PC-9 (cell line): Measurements from ENCODE around the gene NT5DC4. TPM values are rescaled to one million over a fixed set of nuclear protein-coding genes. Genes with fewer than 3 reads are reported as not detected.

Experiments used
- BruUV-seq: library from RNA; stranded (reverse); fragments of 400-500 nt; replicated peaks from 2 replicates; lab custom pipeline; 2021; lab: Mats Ljungman, UMichigan
- CTCF ChIA-PET: fragments of 300-600 bp; sonication (Branson Sonifier 250); formaldehyde crosslinking; loops from one replicate; lab custom pipeline; 2022; ENCODE audit warnings: antibody characterized with exemption; lab: Charles Lee
- POLR2A ChIA-PET: fragments of 300-600 bp; sonication (Branson Sonifier 250); formaldehyde crosslinking; loops from one replicate; lab custom pipeline; 2022; ENCODE audit warnings: antibody characterized with exemption; ENCODE audit not compliant: unreplicated experiment; lab: Charles Lee
- DNase-seq, 2 experiments: peaks; one replicate each; pipeline versions ENCODE4 v3.0.0 to v3.0.0-alpha.2; 2015 to 2022; ENCODE audit warnings: mixed read lengths in 1 of 2
- H2AFZ ChIP-seq: fragments of 200-600 bp; sonication (generic); 2 replicates; pipeline ENCODE4 v1.8.1; 2017; ENCODE audit warnings: antibody characterized with exemption
- H3F3A ChIP-seq: fragments of 200-600 bp; sonication (generic); 2 replicates; pipeline ENCODE4 v1.8.1; 2017; ENCODE audit warnings: antibody characterized with exemption, mild to moderate bottlenecking, low read depth; ENCODE audit not compliant: insufficient read depth
- H3K27ac ChIP-seq: fragments of 200-600 bp; sonication (generic); 2 replicates; pipeline ENCODE4 v1.6.1; 2016; ENCODE audit warnings: mixed run types
- H3K27me3 ChIP-seq: fragments of 200-600 bp; sonication (generic); 2 replicates; pipeline ENCODE4 v1.6.1; 2016; ENCODE audit warnings: low read depth, mixed run types; ENCODE audit not compliant: insufficient read depth
- H3K36me3 ChIP-seq: fragments of 200-600 bp; sonication (generic); 2 replicates; pipeline ENCODE4 v1.6.1; 2016; ENCODE audit warnings: low read depth, mixed run types
- H3K4me1 ChIP-seq: fragments of 200-600 bp; sonication (generic); replicated peaks from 2 replicates; pipeline ENCODE4 v1.6.1; 2016; ENCODE audit warnings: mixed run types; ENCODE audit not compliant: insufficient read depth
- H3K4me2 ChIP-seq: fragments of 200-600 bp; sonication (generic); 2 replicates; pipeline ENCODE4 v1.6.1; 2017; ENCODE audit warnings: mixed run types
- H3K4me3 ChIP-seq: fragments of 200-600 bp; sonication (generic); 2 replicates; pipeline ENCODE4 v1.6.1; 2016; ENCODE audit warnings: mixed run types
- H3K79me2 ChIP-seq: fragments of 200-600 bp; sonication (generic); 2 replicates; pipeline ENCODE4 v1.6.1; 2017; ENCODE audit warnings: low read depth, mixed run types
- H3K9me2 ChIP-seq: fragments of 200-600 bp; sonication (generic); 2 replicates; pipeline ENCODE4 v1.8.1; 2017; ENCODE audit warnings: mild to moderate bottlenecking; ENCODE audit not compliant: insufficient read depth
- H3K9me3 ChIP-seq: fragments of 200-600 bp; sonication (generic); 2 replicates; pipeline ENCODE4 v1.8.1; 2016; ENCODE audit warnings: low read depth; ENCODE audit not compliant: insufficient read depth
- H4K20me1 ChIP-seq: fragments of 200-600 bp; sonication (generic); 2 replicates; pipeline ENCODE4 v1.8.1; 2017; ENCODE audit not compliant: insufficient read depth
- EZH2 ChIP-seq: fragments of 200-600 bp; sonication (generic); IDR thresholded peaks from 2 replicates; pipeline ENCODE4 v1.8.0; 2017; ENCODE audit warnings: antibody characterized with exemption, low read depth
- intact Hi-C: fragments of 100-400 bp; cut with micrococcal nuclease; formaldehyde crosslinking; loops from one replicate; pipeline ENCODE4 v1.10.0; 2022; ENCODE audit not compliant: unreplicated experiment
- total RNA-seq: library from RNA; stranded (reverse); gene quantifications from 2 replicates; pipeline ENCODE4 v1.2.3, GENCODE V29; 2021
- TF ChIP-seq, protein P1 (sequence below): fragments of 200-600 bp; sonication (generic); conservative IDR thresholded peaks from 2 replicates; pipeline ENCODE4 v1.6.1; 2017; ENCODE audit warnings: mixed run types, antibody characterized with exemption, mild to moderate bottlenecking, moderate library complexity

The NT5DC4 gene
- total RNA-seq, 1 experiment from 2014 or later, result 6.1 TPM

DNA sequence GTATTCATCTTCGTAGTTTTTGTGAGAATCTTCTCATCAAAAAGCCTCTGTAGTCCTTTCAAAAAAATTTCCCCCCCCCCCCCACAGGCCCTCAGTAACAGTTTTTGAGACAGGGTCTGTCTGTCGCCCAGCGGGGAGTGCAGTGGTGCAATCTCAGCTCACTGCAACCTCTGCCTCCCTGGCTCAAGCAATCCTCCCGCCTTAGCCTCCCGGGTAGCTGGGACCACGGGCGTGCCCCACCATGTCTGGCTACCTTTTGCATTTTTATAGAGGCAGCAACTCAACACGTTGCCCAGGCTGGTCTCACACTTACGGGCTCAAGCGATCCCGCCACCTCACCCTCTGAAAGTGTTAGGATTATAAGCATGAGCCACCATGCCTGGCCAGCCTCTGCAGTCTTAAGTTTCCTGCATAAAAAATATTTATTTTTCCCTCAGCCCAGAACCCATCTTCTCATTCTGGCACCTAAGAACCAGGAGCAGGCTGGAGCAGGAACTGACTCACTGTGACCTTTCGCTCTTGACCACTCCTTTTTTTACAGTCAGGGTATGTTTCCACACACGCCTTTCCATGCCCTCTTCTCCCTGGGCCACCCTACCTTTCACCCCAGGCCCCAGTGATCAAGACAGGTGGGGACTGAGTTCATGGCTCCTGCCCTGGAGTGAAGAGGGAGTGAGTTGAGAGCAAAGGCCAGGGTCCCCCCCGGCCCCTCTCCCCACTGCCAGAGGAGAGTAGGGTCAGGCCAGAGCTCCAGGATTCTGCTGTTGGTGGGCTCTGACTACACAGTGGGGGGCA, 32.5 kb upstream of the NT5DC4 start:
- BruUV-seq, result no TSS peak
- H3K4me1 ChIP-seq, result peaks cover 67% of the 10 kb centered on the region
- TF ChIP-seq, protein P1, sequence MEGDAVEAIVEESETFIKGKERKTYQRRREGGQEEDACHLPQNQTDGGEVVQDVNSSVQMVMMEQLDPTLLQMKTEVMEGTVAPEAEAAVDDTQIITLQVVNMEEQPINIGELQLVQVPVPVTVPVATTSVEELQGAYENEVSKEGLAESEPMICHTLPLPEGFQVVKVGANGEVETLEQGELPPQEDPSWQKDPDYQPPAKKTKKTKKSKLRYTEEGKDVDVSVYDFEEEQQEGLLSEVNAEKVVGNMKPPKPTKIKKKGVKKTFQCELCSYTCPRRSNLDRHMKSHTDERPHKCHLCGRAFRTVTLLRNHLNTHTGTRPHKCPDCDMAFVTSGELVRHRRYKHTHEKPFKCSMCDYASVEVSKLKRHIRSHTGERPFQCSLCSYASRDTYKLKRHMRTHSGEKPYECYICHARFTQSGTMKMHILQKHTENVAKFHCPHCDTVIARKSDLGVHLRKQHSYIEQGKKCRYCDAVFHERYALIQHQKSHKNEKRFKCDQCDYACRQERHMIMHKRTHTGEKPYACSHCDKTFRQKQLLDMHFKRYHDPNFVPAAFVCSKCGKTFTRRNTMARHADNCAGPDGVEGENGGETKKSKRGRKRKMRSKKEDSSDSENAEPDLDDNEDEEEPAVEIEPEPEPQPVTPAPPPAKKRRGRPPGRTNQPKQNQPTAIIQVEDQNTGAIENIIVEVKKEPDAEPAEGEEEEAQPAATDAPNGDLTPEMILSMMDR, result no peak
- no peak for TF ChIP-seq EZH2
- ChIA-PET CTCF (interaction anchor here (0.5 kb wide), 1 partner anchor 32 kb away, joined by 12 read pairs; no protein-coding TSS in a partner anchor), POLR2A (interaction anchor here (0.6 kb wide), 1 partner anchor 61 kb away, joined by 5 read pairs; no protein-coding TSS in a partner anchor)
- H3K36me3 ChIP-seq, result no peaks in the 10 kb centered on the region
- H3K9me2 ChIP-seq, result no peaks in the 10 kb centered on the region
- no peak overlapping the region for H3K4me3 ChIP-seq
- H3K9me3 ChIP-seq, result no peaks in the 10 kb centered on the region
- H3K79me2 ChIP-seq, result no peaks in the 10 kb centered on the region
- peak in 1 of 2 experiments; percentile 43 for DNase-seq
- H3K27ac ChIP-seq, result peak overlapping the region; percentile 46
- no peak overlapping the region for H2AFZ ChIP-seq
- intact Hi-C loops, result no loop called here
- no peaks in the 10 kb centered on the region for H3K27me3 ChIP-seq
- peaks cover 51% of the 10 kb centered on the region for H3F3A ChIP-seq
- no peaks in the 10 kb centered on the region for H4K20me1 ChIP-seq
- H3K4me2 ChIP-seq, result peak overlapping the region; percentile 18; the same call in 1 of the 2 replicates

GRCh38 chr2:112690853-112691401, 29.9 kb upstream of the NT5DC4 start:
- peaks cover 49% of the 10 kb centered on the region for H3K4me1 ChIP-seq
- ChIA-PET CTCF (no interaction called here), POLR2A (no interaction called here)
- peak overlapping the region; percentile 56 for H3K4me2 ChIP-seq
- BruUV-seq, result no TSS peak
- intact Hi-C loops, result loop anchor here (1.0 kb wide), 1 partner anchor 91 kb away; no protein-coding TSS in a partner anchor
- H3K36me3 ChIP-seq, result no peaks in the 10 kb centered on the region
- no peaks in the 10 kb centered on the region for H4K20me1 ChIP-seq
- no peak overlapping the region for H2AFZ ChIP-seq
- TF ChIP-seq, protein P1, result peak; percentile 67
- no peak for TF ChIP-seq EZH2
- peak; percentile 28 to 40 for DNase-seq
- no peaks in the 10 kb centered on the region for H3K79me2 ChIP-seq
- H3K9me3 ChIP-seq, result no peaks in the 10 kb centered on the region
- no peaks in the 10 kb centered on the region for H3K27me3 ChIP-seq
- H3K4me3 ChIP-seq, result no peak overlapping the region
- peak overlapping the region; percentile 70; the same call in 1 of the 2 replicates for H3K27ac ChIP-seq
- peaks cover 41% of the 10 kb centered on the region for H3F3A ChIP-seq
- no peaks in the 10 kb centered on the region for H3K9me2 ChIP-seq

GRCh38 chr2:112691881-112692281, 28.9 kb upstream of the NT5DC4 start:
- no peaks in the 10 kb centered on the region for H3K9me3 ChIP-seq
- H3K79me2 ChIP-seq, result no peaks in the 10 kb centered on the region
- peak overlapping the region; percentile 56 for H3K4me2 ChIP-seq
- H3K27me3 ChIP-seq, result no peaks in the 10 kb centered on the region
- H3K36me3 ChIP-seq, result no peaks in the 10 kb centered on the region
- H3K27ac ChIP-seq, result peak overlapping the region; percentile 70
- intact Hi-C loops, result loop anchor here (1.0 to 2.0 kb wide), 4 partner anchors 35 to 92 kb away; partner anchors contain the start of gene SLC20A1
- ChIA-PET CTCF (interaction anchor here (0.8 to 1.2 kb wide), 4 partner anchors 27 to 92 kb away, joined by 4 to 11 read pairs (median 6); no protein-coding TSS in a partner anchor), POLR2A (interaction anchor here (0.6 to 0.9 kb wide), 4 partner anchors 22 to 438 kb away, joined by 3 to 7 read pairs (median 6); no protein-coding TSS in a partner anchor)
- H3K4me1 ChIP-seq, result peaks cover 49% of the 10 kb centered on the region
- H2AFZ ChIP-seq, result no peak overlapping the region
- H3K4me3 ChIP-seq, result no peak overlapping the region
- TSS peak; percentile 91 for BruUV-seq
- no peaks in the 10 kb centered on the region for H3K9me2 ChIP-seq
- no peak for TF ChIP-seq EZH2
- TF ChIP-seq, protein P1, result no peak
- H4K20me1 ChIP-seq, result no peaks in the 10 kb centered on the region
- H3F3A ChIP-seq, result peaks cover 41% of the 10 kb centered on the region
- no peak for DNase-seq
